GM20000 (cell line): Measurements from ENCODE around the gene RNASEL.
A peak's percentile ranks its signal among the peaks of the same experiment; 100 is the strongest.

Experiments
- DNase-seq: peaks from one replicate; pipeline ENCODE4 v3.0.0; 2012; ENCODE audit warnings: low spot score
- TF ChIP-seq, protein P1 (sequence below): IDR thresholded peaks from 2 replicates; pipeline ENCODE4 v1.5.1; 2012; ENCODE audit warnings: mild to moderate bottlenecking, control low read depth; ENCODE audit errors: extremely low read depth, missing control alignments

Gene RNASEL

DNA sequence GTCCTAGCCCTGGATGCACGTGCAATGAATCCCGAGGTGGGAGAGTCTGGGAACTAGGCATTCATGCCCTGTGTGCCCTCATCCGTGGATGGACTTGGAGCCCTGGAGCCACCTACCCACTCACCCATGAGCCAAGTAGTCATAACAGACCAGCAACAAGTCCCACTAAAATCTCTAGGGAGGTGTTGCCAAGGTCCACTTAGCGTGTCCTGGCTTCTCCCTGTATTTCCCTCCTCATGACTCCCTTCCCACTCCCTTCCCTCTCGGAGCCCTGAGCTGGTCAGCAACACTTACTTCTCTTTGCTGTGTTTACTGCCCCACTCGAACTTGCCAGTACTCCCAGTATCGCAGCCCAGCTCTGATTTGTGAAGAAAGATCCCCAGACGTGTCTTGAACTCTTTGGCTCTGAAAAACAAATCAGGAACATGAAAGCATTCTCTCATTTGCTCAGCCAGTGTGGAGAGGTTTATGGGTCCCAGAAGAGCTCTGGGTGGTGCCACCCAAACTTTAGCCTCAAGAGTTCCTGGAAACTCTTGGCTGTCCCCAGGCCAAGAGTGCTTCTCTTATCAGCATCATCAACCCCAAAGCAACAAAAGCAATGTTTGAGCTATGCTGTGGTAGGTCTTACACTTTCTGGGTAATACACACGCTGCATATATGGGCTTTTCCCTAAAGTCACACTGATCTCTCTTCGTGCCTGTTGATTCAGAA is 14.0 kb upstream of the RNASEL start:
- DNase-seq = no peak
- TF ChIP-seq, protein P1, sequence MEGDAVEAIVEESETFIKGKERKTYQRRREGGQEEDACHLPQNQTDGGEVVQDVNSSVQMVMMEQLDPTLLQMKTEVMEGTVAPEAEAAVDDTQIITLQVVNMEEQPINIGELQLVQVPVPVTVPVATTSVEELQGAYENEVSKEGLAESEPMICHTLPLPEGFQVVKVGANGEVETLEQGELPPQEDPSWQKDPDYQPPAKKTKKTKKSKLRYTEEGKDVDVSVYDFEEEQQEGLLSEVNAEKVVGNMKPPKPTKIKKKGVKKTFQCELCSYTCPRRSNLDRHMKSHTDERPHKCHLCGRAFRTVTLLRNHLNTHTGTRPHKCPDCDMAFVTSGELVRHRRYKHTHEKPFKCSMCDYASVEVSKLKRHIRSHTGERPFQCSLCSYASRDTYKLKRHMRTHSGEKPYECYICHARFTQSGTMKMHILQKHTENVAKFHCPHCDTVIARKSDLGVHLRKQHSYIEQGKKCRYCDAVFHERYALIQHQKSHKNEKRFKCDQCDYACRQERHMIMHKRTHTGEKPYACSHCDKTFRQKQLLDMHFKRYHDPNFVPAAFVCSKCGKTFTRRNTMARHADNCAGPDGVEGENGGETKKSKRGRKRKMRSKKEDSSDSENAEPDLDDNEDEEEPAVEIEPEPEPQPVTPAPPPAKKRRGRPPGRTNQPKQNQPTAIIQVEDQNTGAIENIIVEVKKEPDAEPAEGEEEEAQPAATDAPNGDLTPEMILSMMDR = no peak

DNA sequence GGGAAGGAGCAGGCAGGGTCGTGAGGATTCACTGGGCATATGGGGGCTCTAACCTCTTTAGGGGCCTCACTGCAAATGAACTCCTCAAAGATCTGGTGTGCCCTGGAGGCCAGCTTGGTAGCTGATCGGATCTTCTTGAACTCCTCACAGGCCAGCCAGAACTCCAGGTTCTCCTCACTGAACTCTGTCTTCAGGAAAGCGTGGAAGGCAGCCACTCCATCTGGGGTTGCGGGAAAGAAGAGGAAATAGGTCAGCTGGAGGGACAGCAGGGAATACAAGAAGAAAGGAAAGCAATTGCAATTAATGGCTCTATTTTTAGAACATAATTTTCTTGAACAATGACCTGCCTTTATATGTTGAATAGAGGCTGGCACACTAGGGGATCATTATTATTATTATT is 12.9 kb upstream of the RNASEL start:
- DNase-seq = no peak
- TF ChIP-seq, protein P1 = no peak

DNA sequence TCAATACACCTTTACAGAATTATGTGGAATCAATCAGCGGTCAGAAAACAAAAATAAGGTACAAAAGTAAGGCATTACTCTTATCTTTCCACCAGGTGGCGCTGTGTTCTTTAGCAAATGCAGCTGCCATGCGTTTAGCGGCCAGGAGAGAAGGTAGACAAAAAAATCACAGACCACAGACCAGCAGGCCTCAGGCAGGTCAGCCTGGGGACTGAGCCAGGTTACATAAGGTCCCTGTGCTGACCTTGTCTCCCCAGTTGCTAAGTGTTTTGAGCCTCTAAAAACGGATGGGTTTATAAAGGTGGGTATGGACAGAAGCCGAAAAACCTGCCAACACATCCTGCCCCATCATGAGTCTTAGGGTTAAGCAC is 12.3 kb upstream of the RNASEL start:
- DNase-seq = peak; percentile 76
- TF ChIP-seq, protein P1 = peak; percentile 73

DNA sequence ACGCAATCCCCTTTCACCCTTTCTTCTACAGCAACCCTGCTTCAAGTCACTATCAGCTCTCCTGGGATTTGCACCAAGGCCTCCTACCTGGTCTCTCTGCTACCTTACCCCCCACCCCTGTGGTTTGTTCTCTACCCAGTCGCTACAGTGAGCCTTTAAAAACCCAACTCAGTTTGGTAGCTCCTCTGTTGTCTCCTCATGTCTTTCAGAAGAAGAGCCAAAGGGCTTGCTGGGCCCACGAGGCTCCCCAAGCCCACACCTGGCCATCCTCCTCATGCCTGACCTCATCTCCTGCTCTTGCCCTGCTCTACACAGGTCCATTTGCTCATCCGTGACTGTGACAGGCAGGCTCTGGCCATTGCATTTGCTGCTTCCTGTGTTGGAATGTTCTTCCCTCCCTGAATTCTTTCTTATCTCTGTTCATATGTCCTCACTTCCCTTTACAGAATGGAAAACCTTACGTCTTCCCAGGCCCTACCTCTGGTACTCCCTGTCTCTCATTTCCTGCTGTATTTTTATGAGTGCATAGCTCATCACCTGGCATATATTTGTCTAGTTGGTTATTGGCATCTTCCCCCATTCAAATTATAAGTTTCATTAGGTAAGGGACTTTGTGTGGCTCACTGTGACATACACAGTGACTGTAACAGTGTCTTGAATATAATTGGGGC is 11.8 kb upstream of the RNASEL start:
- TF ChIP-seq, protein P1 = no peak
- no peak for DNase-seq

DNA sequence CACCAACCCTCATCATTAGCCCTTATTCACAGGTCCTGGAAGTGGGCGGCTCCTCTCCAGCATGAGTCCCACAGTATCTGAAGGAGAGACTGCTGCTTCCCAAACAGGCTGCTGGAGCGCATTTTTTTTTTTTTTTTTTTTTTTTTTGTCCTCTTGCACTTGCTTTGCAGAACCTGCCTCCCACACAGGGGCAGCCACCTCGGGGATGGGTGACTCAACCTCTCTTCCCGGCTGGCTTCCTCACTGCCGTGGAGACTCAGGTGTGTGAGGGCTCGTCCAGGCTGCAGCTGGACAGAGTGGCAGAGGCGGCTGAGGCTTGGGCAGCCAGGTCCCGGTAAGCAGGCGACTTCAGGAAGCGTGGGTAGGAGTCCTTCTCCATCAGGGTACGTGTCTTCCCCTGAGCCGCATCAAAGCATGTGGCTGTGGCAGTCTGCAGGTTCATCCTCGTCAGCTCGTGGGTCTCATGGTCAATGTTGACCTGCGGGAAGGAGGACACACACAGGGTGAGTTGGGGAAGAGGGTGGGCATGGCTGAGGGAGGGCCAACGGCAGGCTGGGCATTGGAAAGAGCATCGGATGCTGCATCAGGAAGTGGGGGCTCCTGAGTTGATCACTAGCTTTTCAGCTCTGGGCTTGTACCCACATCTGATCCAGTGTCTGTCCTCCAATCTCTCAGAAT is 11.1 kb upstream of the RNASEL start:
- TF ChIP-seq, protein P1 = no peak
- DNase-seq = no peak

DNA sequence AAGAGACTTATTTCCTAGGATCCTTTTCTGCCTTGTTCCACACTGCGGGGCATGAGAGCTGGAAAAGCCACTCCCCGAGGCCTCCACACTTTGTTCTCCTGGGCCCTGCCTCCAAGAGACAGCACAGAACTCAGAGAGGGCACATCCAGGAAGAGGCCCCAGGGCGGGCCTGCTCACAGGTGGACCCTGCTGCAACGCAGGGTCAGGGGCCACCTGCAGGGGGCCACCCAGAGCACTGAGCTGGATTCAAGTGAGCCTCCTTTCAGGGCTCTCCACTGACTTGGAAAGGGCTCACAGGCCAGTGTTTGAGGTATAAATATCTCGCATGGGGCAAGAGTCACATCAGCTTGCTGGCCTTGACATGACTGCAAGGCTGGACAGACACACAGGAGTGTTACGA is 10.3 kb upstream of the RNASEL start:
- no peak for DNase-seq
- TF ChIP-seq, protein P1 = peak; percentile 40

DNA sequence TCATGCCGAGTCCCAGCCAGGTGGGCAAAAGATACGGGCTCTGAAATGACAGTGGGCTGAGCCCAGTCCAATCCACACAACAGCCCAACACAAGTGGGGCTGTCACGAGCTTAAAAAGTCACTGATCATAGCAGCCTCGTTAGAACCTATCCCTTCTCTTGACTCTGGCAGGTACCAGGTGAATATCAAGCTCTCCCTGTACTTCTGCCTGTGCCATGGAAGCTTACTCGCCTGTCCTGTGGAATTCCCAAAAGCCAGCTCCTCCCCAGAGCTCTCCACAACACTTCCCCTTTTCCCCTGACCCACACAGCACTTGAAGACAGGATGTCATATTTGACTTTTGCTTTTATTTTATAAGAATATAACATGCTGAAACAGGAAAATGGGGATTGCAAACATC is 9.2 kb upstream of the RNASEL start:
- TF ChIP-seq, protein P1 = no peak
- no peak for DNase-seq
